Cardiac muscle cell (in vitro differentiated cells and primary cell): ENCODE results near the gene TGFBR3L. TPM values are rescaled to one million over a fixed set of nuclear protein-coding genes. Genes with fewer than 3 reads are reported as not detected.
A peak's percentile ranks its signal among the peaks of the same experiment; 100 is the strongest.
"Not testable (repeated sequence)": the region's sequence is repeated elsewhere in the genome, so short reads cannot be mapped to it uniquely, and the experiment has no call there.

Source experiments
- DNase-seq, 2 donors: peaks; one replicate each; pipeline versions ENCODE4 v3.0.0 to v3.0.0-alpha.2; 2010 to 2017; ENCODE audit warnings: low read depth in 1 of 2, low spot score in 1 of 2
- H3K27ac ChIP-seq: fragments of 200-600 bp; sonication (generic); 2 replicates; pipeline ENCODE4 v1.5.1; 2016
- H3K27me3 ChIP-seq: fragments of 200-600 bp; sonication (generic); 2 replicates; pipeline ENCODE4 v1.6.0; 2016; ENCODE audit warnings: control low read depth
- H3K36me3 ChIP-seq: fragments of 200-600 bp; sonication (generic); 2 replicates; pipeline ENCODE4 v1.5.1; 2016; ENCODE audit warnings: control low read depth
- H3K4me1 ChIP-seq: fragments of 200-600 bp; sonication (generic); 2 replicates; pipeline ENCODE4 v1.8.1; 2017; ENCODE audit warnings: low read depth, mild to moderate bottlenecking, mixed run types
- H3K4me3 ChIP-seq: fragments of 200-600 bp; sonication (generic); 2 replicates; pipeline ENCODE4 v1.5.1; 2016; ENCODE audit warnings: mild to moderate bottlenecking
- H3K9me3 ChIP-seq: fragments of 200-600 bp; sonication (generic); 2 replicates; pipeline ENCODE4 v1.5.1; 2017; ENCODE audit warnings: low read depth, mild to moderate bottlenecking, control low read depth
- polyA plus RNA-seq: library from polyadenylated mRNA; unstranded; fragments of >200 nt; fragmentation: Nextera tagmentation; extraction: Ambion mirVana; gene quantifications from 2 replicates; pipeline ENCODE4 v1.2.1, GENCODE V29; 2016
- total RNA-seq: library from RNA; depleted of rRNA; stranded (reverse); fragments of >200 nt; gene quantifications from 2 replicates; pipeline ENCODE4 v1.2.3, GENCODE V29; 2016
- TF ChIP-seq, protein P1 (sequence below): IDR thresholded peaks from 2 replicates; pipeline ENCODE4 v1.5.1; 2012; ENCODE audit warnings: low read depth, mild to moderate bottlenecking, low read length

TGFBR3L gene
- total and polyA plus RNA-seq, 2 experiments from 2014 or later, result 2.6 to 3.2 TPM

DNA sequence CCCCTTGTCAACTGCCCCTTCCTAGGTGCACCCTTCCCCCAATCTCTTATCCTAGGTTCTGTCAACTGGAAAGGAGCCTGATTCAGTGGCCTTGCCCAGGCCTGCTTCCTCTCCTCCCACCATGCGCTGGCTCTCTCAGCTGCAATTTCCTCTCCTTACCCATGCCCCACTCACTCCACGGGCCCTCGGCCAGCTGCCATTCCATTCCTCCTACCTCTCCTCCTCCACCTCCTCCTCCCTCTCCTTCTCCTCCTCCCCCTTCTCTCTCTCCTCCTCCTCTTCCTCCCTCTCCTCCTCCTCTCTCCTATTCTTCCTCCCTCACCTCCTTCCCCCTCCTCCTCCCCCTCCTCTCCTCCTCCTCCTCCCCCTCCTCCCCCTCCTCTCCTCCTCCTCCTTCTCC, 38.4 kb downstream of the TGFBR3L start:
- H3K27ac ChIP-seq, result no peak overlapping the region
- TF ChIP-seq, protein P1, sequence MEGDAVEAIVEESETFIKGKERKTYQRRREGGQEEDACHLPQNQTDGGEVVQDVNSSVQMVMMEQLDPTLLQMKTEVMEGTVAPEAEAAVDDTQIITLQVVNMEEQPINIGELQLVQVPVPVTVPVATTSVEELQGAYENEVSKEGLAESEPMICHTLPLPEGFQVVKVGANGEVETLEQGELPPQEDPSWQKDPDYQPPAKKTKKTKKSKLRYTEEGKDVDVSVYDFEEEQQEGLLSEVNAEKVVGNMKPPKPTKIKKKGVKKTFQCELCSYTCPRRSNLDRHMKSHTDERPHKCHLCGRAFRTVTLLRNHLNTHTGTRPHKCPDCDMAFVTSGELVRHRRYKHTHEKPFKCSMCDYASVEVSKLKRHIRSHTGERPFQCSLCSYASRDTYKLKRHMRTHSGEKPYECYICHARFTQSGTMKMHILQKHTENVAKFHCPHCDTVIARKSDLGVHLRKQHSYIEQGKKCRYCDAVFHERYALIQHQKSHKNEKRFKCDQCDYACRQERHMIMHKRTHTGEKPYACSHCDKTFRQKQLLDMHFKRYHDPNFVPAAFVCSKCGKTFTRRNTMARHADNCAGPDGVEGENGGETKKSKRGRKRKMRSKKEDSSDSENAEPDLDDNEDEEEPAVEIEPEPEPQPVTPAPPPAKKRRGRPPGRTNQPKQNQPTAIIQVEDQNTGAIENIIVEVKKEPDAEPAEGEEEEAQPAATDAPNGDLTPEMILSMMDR, result no peak
- peak in 1 of 2 donors; percentile 81 for DNase-seq

DNA sequence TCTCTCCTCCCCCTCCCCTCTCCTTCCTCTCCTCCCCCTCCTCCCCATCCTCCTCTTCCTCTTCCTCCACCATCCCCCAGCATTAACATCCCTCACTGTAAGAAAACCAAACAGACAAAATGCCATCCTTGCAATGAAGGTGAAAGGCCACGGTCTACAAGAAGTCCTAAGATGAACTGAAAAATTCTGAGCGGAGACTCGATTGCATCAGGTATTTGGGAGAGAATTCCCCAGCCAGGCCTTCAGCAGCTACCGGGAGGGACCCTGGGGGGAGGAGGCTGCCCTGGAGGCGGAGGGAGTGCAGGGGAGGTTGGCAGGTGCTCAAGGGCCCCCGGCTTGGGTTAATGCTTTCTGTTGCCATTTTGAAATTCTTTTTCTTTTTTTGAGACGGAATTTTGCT, 38.9 kb downstream of the TGFBR3L start:
- TF ChIP-seq, protein P1, result no peak
- H3K9me3 ChIP-seq, result no peaks in the 10 kb centered on the region
- H3K4me3 ChIP-seq, result no peak overlapping the region
- H3K36me3 ChIP-seq, result no peaks in the 10 kb centered on the region
- DNase-seq, result peak in 1 of 2 donors; percentile 33
- H3K4me1 ChIP-seq, result no peaks in the 10 kb centered on the region
- no peak overlapping the region for H3K27ac ChIP-seq
- no peaks in the 10 kb centered on the region for H3K27me3 ChIP-seq

More for the DNA sequence above, 38.4 kb downstream of the TGFBR3L start:
- H3K27me3 ChIP-seq, result no peaks in the 10 kb centered on the region
- no peaks in the 10 kb centered on the region for H3K36me3 ChIP-seq
- H3K4me1 ChIP-seq, result no peaks in the 10 kb centered on the region
- no peak overlapping the region for H3K4me3 ChIP-seq
- no peaks in the 10 kb centered on the region for H3K9me3 ChIP-seq

DNA sequence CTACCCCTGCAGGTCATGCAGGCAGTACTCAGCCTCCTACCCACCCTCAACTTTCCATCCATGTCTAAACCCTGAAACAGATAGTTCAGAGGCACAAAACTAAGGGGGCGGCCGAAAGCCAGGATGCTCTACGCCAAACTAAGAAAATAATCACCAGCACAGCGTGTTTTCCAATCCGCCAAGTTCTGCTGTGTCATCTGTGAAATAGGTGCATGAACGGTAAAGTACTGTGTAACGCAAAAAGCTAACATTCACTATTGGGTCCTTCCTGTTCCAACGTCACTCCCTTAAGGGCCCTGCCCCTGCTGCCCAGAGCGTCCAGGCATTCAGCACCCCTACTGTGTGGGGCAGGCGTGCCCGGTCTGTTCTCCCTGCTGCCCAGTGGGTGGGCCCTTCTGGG, 41.1 kb downstream of the TGFBR3L start:
- no peak for DNase-seq
- Histone ChIP-seq H3K4me1 (no peaks in the 10 kb centered on the region), H3K36me3 (peaks cover 3% of the 10 kb centered on the region), H3K9me3 (no peaks in the 10 kb centered on the region), H3K27me3 (no peaks in the 10 kb centered on the region), H3K27ac (no peak overlapping the region), H3K4me3 (no peak overlapping the region)
- TF ChIP-seq, protein P1, result no peak

DNA sequence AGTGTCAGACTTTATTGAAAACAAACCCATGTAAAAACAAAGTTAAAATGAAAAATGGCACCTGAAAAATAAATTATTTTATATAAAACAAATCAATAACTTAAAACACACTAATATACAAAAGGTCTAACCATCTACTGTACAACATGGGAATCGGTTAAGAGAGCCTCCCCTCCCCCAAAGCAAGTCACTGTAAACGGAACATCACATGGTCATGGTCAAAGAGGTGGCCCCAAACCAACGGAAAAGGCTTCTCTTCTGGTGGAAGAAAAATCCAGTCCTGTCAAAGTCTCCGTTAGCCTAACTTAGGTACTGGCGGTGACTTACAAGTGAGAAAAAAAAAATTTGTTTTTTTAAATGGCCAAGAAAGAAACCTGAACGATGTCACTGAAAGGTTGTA, 44.6 kb downstream of the TGFBR3L start:
- H3K9me3 ChIP-seq, result no peaks in the 10 kb centered on the region
- H3K27me3 ChIP-seq, result no peaks in the 10 kb centered on the region
- no peak overlapping the region for H3K4me3 ChIP-seq
- H3K36me3 ChIP-seq, result peaks cover 27% of the 10 kb centered on the region
- H3K27ac ChIP-seq, result peak overlapping the region; percentile 18
- no peaks in the 10 kb centered on the region for H3K4me1 ChIP-seq
- TF ChIP-seq, protein P1, result no peak
- no peak for DNase-seq

DNA sequence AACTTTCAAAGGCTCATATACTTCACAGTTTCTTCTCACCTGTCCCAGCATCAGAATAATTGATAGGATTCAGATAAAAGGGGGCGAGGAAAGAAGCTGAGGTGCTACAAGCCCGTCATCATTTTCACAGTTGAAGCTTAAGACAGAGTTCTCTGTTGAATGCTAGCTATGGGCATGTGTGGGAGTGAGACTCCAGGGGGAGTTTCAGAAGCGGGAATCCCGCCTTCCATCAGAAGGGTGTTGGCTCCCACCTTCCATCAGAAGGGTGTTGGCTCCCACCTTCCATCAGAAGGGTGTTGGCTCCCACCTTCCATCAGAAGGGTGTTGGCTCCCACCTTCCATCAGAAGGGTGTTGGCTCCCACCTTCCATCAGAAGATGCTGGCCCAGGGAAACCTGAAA, 46.5 kb downstream of the TGFBR3L start:
- H3K9me3 ChIP-seq, H3K4me1 ChIP-seq, H3K27me3 ChIP-seq, H3K4me3 ChIP-seq, DNase-seq: not testable (repeated sequence)
- Histone ChIP-seq H3K27ac (peak overlapping the region; percentile 48), H3K36me3 (peaks cover 37% of the 10 kb centered on the region)

DNA sequence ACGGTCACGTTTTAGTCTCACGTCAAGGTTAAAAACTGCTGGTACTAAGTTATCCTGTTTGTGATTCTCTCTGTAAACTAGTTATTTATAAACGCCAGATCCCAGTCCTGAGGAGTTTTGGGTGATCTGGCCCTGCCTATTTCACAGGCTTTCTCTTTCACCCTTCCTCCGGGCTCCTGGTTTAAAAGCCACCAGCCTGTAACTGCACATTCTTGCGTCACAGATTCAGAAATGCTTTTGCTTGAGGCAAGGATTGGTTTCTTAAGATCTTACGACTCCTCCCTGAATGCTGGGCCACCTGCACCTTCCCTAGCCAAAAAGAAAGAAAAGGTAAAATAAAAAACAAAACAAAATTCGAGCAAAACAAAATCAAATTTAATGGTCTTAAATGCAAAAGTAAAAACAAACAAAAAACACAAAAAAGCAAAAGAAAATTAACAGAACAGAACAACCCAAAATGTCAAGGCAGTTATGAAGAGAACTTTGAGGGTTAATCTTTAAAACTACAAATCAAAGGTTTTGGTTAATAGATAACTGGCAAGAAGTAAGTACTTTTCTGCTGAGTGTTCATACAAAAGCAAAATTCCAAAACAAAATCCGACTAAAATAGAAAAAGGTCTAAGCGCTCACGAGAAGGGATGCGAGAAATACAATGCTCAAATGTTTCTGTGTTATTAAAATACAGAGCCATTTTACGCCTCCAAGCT, 47.4 kb downstream of the TGFBR3L start:
- Histone ChIP-seq H3K36me3 (peaks cover 46% of the 10 kb centered on the region), H3K4me3 (no peak overlapping the region), H3K4me1 (no peaks in the 10 kb centered on the region), H3K9me3 (no peaks in the 10 kb centered on the region), H3K27me3 (no peaks in the 10 kb centered on the region), H3K27ac (no peak overlapping the region)
- no peak for DNase-seq
- TF ChIP-seq, protein P1, result no peak
